Fibroblast of lung (primary cell): ENCODE data around the gene EEIG2.

Experiments
- EZH2 ChIP-seq: IDR thresholded peaks from 2 replicates; pipeline ENCODE4 v1.5.1; 2012; ENCODE audit warnings: low read length, control low read depth, mild to moderate bottlenecking; ENCODE audit errors: missing control alignments
- TF ChIP-seq, protein P1 (sequence below), 2 donors: IDR thresholded peaks in 1 of 2; conservative IDR thresholded peaks in 1 of 2; 1 replicate in 1 of 2; 2 replicates in 1 of 2; pipeline ENCODE4 v1.5.1; 2011 to 2012; ENCODE audit warnings: low read length in 2 of 2, control low read depth in 1 of 2, inconsistent platforms in 1 of 2, low read depth in 1 of 2, mild to moderate bottlenecking in 1 of 2

DNA sequence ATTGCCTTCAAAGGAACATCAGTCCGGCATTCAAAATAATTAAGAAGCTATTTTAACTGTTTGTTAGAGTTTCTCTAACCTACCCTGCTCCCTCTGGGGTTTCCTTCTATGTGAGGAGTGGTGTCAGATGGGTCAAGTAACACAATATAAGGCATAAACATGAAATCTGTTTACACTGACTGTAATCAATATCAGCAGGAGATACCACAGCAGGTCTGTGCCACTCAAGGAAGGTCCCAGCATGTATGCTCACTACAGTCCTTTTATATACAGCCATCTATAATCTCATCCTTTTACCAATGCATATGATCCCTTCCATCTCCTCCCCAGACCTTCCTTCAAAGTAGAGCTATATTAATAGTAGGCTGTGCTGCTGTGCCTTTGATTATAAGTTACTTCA, 25.4 kb downstream of the EEIG2 start:
- TF ChIP-seq, protein P1, sequence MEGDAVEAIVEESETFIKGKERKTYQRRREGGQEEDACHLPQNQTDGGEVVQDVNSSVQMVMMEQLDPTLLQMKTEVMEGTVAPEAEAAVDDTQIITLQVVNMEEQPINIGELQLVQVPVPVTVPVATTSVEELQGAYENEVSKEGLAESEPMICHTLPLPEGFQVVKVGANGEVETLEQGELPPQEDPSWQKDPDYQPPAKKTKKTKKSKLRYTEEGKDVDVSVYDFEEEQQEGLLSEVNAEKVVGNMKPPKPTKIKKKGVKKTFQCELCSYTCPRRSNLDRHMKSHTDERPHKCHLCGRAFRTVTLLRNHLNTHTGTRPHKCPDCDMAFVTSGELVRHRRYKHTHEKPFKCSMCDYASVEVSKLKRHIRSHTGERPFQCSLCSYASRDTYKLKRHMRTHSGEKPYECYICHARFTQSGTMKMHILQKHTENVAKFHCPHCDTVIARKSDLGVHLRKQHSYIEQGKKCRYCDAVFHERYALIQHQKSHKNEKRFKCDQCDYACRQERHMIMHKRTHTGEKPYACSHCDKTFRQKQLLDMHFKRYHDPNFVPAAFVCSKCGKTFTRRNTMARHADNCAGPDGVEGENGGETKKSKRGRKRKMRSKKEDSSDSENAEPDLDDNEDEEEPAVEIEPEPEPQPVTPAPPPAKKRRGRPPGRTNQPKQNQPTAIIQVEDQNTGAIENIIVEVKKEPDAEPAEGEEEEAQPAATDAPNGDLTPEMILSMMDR (conservative IDR thresholded peaks at IDR 0.05 in 1 of 2, IDR thresholded peaks at IDR 0.05 in 1 of 2; ENCODE audit: low read depth in 1 of 2, low read length in 2 of 2) = no peak
- TF ChIP-seq EZH2 = no peak
